ENCODE results near the gene MAP10. TPM values are rescaled to one million over a fixed set of nuclear protein-coding genes. Genes with fewer than 3 reads are reported as not detected.

MAP10 gene
- polyA plus RNA-seq, 4 donors, result 4.8 to 7.8 (median 6.0) TPM

DNA sequence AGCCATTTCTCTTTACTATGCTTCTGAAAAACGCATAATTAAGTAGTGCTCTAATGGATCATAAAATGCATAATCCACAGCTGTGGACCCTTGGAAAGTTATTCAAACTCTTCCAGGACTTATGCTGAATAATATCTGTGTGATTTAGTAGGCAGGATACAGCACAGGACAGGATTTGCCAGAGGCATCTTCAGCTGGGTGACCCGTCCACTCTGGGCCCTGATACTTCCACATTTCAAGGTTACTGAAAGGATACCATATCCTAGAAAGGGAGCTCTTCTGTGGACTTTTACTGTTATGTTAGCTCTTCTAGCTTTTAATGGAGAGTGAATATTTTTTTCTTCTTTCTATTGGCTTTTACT is 49.6 kb downstream of the MAP10 start:
- DNase-seq (ENCODE audit: low read depth in 4 of 4, low spot score in 2 of 4), result no peak

DNA sequence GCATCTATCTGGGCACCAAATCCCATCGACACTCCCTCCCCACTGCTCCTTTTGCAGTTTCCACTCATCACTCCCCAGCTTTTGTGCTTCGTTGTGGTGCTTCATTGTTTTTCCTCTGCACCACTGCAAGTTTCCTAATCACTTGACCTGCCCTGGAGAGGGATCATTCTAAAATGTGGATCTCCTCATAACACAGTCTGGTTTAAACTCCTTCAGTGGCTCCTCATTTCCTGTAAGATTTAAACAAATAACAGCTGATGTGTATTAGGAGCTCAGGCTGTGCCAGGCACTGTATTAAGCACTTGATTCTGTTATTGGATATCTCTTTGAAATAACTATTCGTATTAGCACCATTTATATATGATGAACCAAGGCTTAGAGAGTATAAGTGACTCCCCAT is 51.3 kb downstream of the MAP10 start:
- no peak for DNase-seq (ENCODE audit: low read depth in 4 of 4, low spot score in 2 of 4)

Other genes with a start within 250 kb of the MAP10 start
- gene SIPA1L2, start 175.3 kb upstream of the MAP10 start, polyA plus RNA-seq (ENCODE audit: insufficient read length in 4 of 4), result 10 to 100 TPM; 26.6 to 40.8 (median 30.5) TPM
- 10 to 100 TPM; 56.1 to 78.2 (median 73.0) TPM for gene NTPCR, start 145.2 kb downstream of the MAP10 start, polyA plus RNA-seq (ENCODE audit: insufficient read length in 4 of 4)